D341Med (cell line): ENCODE measurements around the gene SMIM3.
"Not testable (repeated sequence)": the region's sequence is repeated elsewhere in the genome, so short reads cannot be mapped to it uniquely, and the experiment has no call there.

Source experiments
- DNase-seq: peaks from one replicate; pipeline ENCODE4 v3.0.0; 2012; ENCODE audit warnings: low spot score

The SMIM3 gene

GRCh38 chr5:150793423-150793888 lies 14.9 kb downstream of the SMIM3 start:
- DNase-seq: not testable (repeated sequence)

- DNase-seq: no peak
These were observed 16.4 kb downstream of the SMIM3 start for GRCh38 chr5:150794927-150795326.

- DNase-seq: no peak
These were observed 18.8 kb downstream of the SMIM3 start for GRCh38 chr5:150797384-150797783.

GRCh38 chr5:150801117-150801927 lies 22.8 kb downstream of the SMIM3 start:
- peak; percentile 57 for DNase-seq

- DNase-seq: no peak
These were observed 25.8 kb downstream of the SMIM3 start for GRCh38 chr5:150804388-150804787.

GRCh38 chr5:150809363-150809762 lies 30.8 kb downstream of the SMIM3 start:
- DNase-seq: no peak

- no peak for DNase-seq
These were observed 36.5 kb downstream of the SMIM3 start for GRCh38 chr5:150815010-150815409.

- DNase-seq: no peak
These were observed 38.4 kb downstream of the SMIM3 start for GRCh38 chr5:150816946-150817345.

- DNase-seq: no peak
These were observed 51.2 kb downstream of the SMIM3 start for GRCh38 chr5:150829744-150830143.

GRCh38 chr5:150831821-150832220 lies 53.3 kb downstream of the SMIM3 start:
- not testable (repeated sequence) for DNase-seq

- DNase-seq: no peak
These were observed 57.5 kb downstream of the SMIM3 start for GRCh38 chr5:150836064-150836463.

- DNase-seq: no peak
These were observed 58.1 kb downstream of the SMIM3 start for GRCh38 chr5:150836703-150837102.

- DNase-seq: not testable (repeated sequence)
These were observed 66.8 kb downstream of the SMIM3 start for GRCh38 chr5:150845185-150845859.

- not testable (repeated sequence) for DNase-seq
These were observed 67.7 kb downstream of the SMIM3 start, which contains the start of gene IRGM for GRCh38 chr5:150846308-150846653. IRGM (plus strand) TSS chr5:150846521; CDS start chr5:150848124, 1,603 bp downstream.
